Stimulated activated CD8-positive, alpha-beta memory T cell treated with anti-CD3 and anti-CD28 coated beads, Interleukin-4, amount 100 ng/mL, for 1 hour (primary cell): ENCODE measurements around the gene DMTF1.

Source experiments
- DNase-seq, 2 donors: peaks; one replicate each; pipeline ENCODE4 v3.0.0-alpha.2; 2020; ENCODE audit warnings: low read depth in 2 of 2, low spot score in 1 of 2

Gene DMTF1

GRCh38 chr7:87144173-87144657, 8.0 kb upstream of the DMTF1 start:
- DNase-seq: no peak

- no peak for DNase-seq
Observed at GRCh38 chr7:87146740-87147386, 5.4 kb upstream of the DMTF1 start.

GRCh38 chr7:87147500-87147899, 4.8 kb upstream of the DMTF1 start:
- DNase-seq: no peak

- DNase-seq: no peak
Observed at GRCh38 chr7:87148332-87148955, 3.8 kb upstream of the DMTF1 start.

GRCh38 chr7:87151002-87151728, 1.1 kb upstream of the DMTF1 start:
- DNase-seq: no peak

GRCh38 chr7:87151729-87152111, 533 bp upstream of the DMTF1 start:
- no peak for DNase-seq

- DNase-seq: no peak
Observed at GRCh38 chr7:87152897-87153641, 816 bp downstream of the DMTF1 start.

- no peak for DNase-seq
Observed at GRCh38 chr7:87154166-87154565, 1.9 kb downstream of the DMTF1 start.

GRCh38 chr7:87154569-87154968, 2.3 kb downstream of the DMTF1 start:
- no peak for DNase-seq

GRCh38 chr7:87155788-87156187, 3.5 kb downstream of the DMTF1 start:
- DNase-seq: no peak

- no peak for DNase-seq
Observed at GRCh38 chr7:87156709-87157108, 4.5 kb downstream of the DMTF1 start.

GRCh38 chr7:87159538-87159937, 7.3 kb downstream of the DMTF1 start:
- no peak for DNase-seq

GRCh38 chr7:87164433-87164832, 12.2 kb downstream of the DMTF1 start:
- DNase-seq: no peak

- no peak for DNase-seq
Observed at GRCh38 chr7:87170828-87171227, 18.6 kb downstream of the DMTF1 start.

- no peak for DNase-seq
Observed at GRCh38 chr7:87171282-87171934, 19.2 kb downstream of the DMTF1 start.

- no peak for DNase-seq
Observed at GRCh38 chr7:87173471-87173870, 21.2 kb downstream of the DMTF1 start.

- DNase-seq: no peak
Observed at GRCh38 chr7:87178320-87178719, 26.1 kb downstream of the DMTF1 start.

- DNase-seq: no peak
Observed at GRCh38 chr7:87179180-87179579, 26.9 kb downstream of the DMTF1 start.

GRCh38 chr7:87187120-87187519, 34.9 kb downstream of the DMTF1 start:
- DNase-seq: no peak

- no peak for DNase-seq
Observed at GRCh38 chr7:87188930-87189329, 36.7 kb downstream of the DMTF1 start.

GRCh38 chr7:87190783-87191182, 38.5 kb downstream of the DMTF1 start:
- no peak for DNase-seq
